MM.1S (cell line): ENCODE data around the gene CCDC154.

Source experiments
- EZH2 ChIP-seq: fragments of 300-600 bp; sonication (generic); optimal IDR thresholded peaks from 2 replicates; pipeline ENCODE3; 2017; ENCODE audit warnings: low read depth, mild to moderate bottlenecking, antibody characterized with exemption, low read length, mixed read lengths
- TF ChIP-seq, protein P1 (sequence below): fragments of 300-600 bp; sonication (generic); IDR thresholded peaks from 2 replicates; pipeline ENCODE4 v1.5.1; 2016; ENCODE audit warnings: antibody characterized with exemption, low read length, mixed read lengths

DNA sequence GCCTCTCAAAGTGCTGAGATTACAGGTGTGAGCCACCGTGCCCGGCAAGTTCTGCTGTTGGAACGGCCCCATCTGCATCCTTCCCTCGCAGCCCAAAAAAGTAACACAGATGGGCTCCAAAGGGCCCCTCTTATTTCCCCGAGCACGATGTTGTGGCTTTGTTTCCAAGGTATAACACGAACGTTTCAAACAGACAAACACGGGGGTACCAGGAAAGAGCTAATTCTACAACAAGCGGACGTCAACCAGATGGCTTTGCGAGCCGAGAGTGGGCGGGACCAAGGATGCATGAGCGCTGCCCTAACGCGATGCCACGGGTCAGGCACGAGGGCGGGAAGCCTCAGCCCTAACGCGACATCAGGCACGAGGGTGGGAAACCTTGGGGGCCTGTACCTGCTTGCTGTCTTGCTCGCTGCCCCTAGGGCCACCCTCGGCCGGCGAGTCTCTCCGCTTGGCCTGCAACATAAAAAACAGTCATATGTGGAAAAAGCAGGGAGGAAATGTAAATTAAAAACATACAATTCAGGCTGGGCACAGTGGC is 54.0 kb downstream of the CCDC154 start:
- TF ChIP-seq, protein P1, sequence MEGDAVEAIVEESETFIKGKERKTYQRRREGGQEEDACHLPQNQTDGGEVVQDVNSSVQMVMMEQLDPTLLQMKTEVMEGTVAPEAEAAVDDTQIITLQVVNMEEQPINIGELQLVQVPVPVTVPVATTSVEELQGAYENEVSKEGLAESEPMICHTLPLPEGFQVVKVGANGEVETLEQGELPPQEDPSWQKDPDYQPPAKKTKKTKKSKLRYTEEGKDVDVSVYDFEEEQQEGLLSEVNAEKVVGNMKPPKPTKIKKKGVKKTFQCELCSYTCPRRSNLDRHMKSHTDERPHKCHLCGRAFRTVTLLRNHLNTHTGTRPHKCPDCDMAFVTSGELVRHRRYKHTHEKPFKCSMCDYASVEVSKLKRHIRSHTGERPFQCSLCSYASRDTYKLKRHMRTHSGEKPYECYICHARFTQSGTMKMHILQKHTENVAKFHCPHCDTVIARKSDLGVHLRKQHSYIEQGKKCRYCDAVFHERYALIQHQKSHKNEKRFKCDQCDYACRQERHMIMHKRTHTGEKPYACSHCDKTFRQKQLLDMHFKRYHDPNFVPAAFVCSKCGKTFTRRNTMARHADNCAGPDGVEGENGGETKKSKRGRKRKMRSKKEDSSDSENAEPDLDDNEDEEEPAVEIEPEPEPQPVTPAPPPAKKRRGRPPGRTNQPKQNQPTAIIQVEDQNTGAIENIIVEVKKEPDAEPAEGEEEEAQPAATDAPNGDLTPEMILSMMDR = no peak
- TF ChIP-seq EZH2 = no peak
